Measurements from ENCODE around the gene C6orf118. TPM values are rescaled to one million over a fixed set of nuclear protein-coding genes. Genes with fewer than 3 reads are reported as not detected.

Gene C6orf118
- total RNA-seq, 6 experiments from 2014 or later = not detected

GRCh38 chr6:165321150-165321549 lies 11.7 kb upstream of the C6orf118 start:
- H3K4me1 Mint-ChIP-seq (ENCODE audit: low read depth) = no peaks in the 10 kb centered on the region
- H3K27ac Mint-ChIP-seq = no peak overlapping the region
- TF ChIP-seq, protein P1, sequence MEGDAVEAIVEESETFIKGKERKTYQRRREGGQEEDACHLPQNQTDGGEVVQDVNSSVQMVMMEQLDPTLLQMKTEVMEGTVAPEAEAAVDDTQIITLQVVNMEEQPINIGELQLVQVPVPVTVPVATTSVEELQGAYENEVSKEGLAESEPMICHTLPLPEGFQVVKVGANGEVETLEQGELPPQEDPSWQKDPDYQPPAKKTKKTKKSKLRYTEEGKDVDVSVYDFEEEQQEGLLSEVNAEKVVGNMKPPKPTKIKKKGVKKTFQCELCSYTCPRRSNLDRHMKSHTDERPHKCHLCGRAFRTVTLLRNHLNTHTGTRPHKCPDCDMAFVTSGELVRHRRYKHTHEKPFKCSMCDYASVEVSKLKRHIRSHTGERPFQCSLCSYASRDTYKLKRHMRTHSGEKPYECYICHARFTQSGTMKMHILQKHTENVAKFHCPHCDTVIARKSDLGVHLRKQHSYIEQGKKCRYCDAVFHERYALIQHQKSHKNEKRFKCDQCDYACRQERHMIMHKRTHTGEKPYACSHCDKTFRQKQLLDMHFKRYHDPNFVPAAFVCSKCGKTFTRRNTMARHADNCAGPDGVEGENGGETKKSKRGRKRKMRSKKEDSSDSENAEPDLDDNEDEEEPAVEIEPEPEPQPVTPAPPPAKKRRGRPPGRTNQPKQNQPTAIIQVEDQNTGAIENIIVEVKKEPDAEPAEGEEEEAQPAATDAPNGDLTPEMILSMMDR (IDR thresholded peaks at IDR 0.05) = no peak
- peaks cover 59% of the 10 kb centered on the region for H3K9me3 Mint-ChIP-seq
- no peak overlapping the region for H3K4me3 Mint-ChIP-seq
- H3K27me3 Mint-ChIP-seq (ENCODE audit: insufficient read depth) = no peaks in the 10 kb centered on the region
- H3K36me3 Mint-ChIP-seq (ENCODE audit: low read depth) = no peaks in the 10 kb centered on the region; the same call in 1 of the 2 replicates
- DNase-seq = no peak

- Mint-ChIP-seq H3K4me1 (ENCODE audit: low read depth) (no peaks in the 10 kb centered on the region), H3K36me3 (ENCODE audit: low read depth) (peaks cover 6% of the 10 kb centered on the region; the same call in 1 of the 2 replicates)
Measured at GRCh38 chr6:165317723-165318122, 8.3 kb upstream of the C6orf118 start.

DNA sequence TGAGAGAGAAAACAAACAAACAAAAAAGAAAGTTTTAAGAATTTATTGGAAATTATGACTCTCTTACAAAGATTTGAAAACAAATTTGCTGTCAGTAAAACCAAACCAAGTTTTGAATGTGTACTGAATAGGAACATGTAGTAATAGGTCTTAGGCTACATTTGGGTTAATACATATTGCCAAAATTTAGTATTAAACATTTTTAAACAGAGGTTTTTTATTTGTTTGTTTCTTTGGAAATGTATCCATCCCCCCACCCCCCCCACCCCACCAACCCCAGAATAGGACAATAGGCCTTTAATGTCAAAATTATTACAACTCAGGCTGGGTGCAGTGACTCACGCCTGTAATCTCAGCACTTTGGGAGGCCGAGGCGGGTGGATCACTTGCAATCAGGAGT lies 2.5 kb downstream of the C6orf118 start:
- TF ChIP-seq, protein P1 (IDR thresholded peaks at IDR 0.05) = no peak
- Mint-ChIP-seq H3K36me3 (ENCODE audit: low read depth) (no peaks in the 10 kb centered on the region), H3K27ac (no peak overlapping the region), H3K4me3 (no peak overlapping the region), H3K4me1 (ENCODE audit: low read depth) (no peaks in the 10 kb centered on the region), H3K9me3 (peaks cover 42% of the 10 kb centered on the region), H3K27me3 (ENCODE audit: insufficient read depth) (no peaks in the 10 kb centered on the region)
- DNase-seq = no peak

More at GRCh38 chr6:165317723-165318122, 8.3 kb upstream of the C6orf118 start:
- TF ChIP-seq, protein P1 (IDR thresholded peaks at IDR 0.05) = no peak
- H3K27me3 Mint-ChIP-seq (ENCODE audit: insufficient read depth) = no peaks in the 10 kb centered on the region
- H3K27ac Mint-ChIP-seq = no peak overlapping the region
- DNase-seq = no peak
- no peak overlapping the region for H3K4me3 Mint-ChIP-seq
- peaks cover 50% of the 10 kb centered on the region for H3K9me3 Mint-ChIP-seq

- no peak overlapping the region for H3K4me3 Mint-ChIP-seq
- TF ChIP-seq, protein P1 (IDR thresholded peaks at IDR 0.05) = no peak
- no peak for DNase-seq
- H3K27me3 Mint-ChIP-seq (ENCODE audit: insufficient read depth) = no peaks in the 10 kb centered on the region
- peaks cover 40% of the 10 kb centered on the region for H3K9me3 Mint-ChIP-seq
- no peaks in the 10 kb centered on the region for H3K4me1 Mint-ChIP-seq (ENCODE audit: low read depth)
- H3K27ac Mint-ChIP-seq = no peak overlapping the region
- H3K36me3 Mint-ChIP-seq (ENCODE audit: low read depth) = peaks cover 2% of the 10 kb centered on the region; the same call in 1 of the 2 replicates
Measured at GRCh38 chr6:165301372-165302246, 7.8 kb downstream of the C6orf118 start.

GRCh38 chr6:165300422-165300936 lies 8.9 kb downstream of the C6orf118 start:
- peaks cover 48% of the 10 kb centered on the region for H3K9me3 Mint-ChIP-seq
- no peak for DNase-seq
- no peak overlapping the region for H3K27ac Mint-ChIP-seq
- TF ChIP-seq, protein P1 (IDR thresholded peaks at IDR 0.05) = no peak
- peaks cover 9% of the 10 kb centered on the region; the same call in 1 of the 2 replicates for H3K36me3 Mint-ChIP-seq (ENCODE audit: low read depth)
- H3K4me3 Mint-ChIP-seq = no peak overlapping the region
- H3K27me3 Mint-ChIP-seq (ENCODE audit: insufficient read depth) = no peaks in the 10 kb centered on the region
- H3K4me1 Mint-ChIP-seq (ENCODE audit: low read depth) = no peaks in the 10 kb centered on the region
